Amygdala (tissue), 56 donors: ENCODE data around the gene MAMLD1.
A peak's percentile ranks its signal among the peaks of the same experiment; 100 is the strongest.

Source experiments
- DNase-seq, 56 donors: peaks; one replicate each; lab custom pipeline; 2025; lab: John Stamatoyannopoulos, UW

The MAMLD1 gene

GRCh38 chrX:150375243-150375770, 12.2 kb downstream of the MAMLD1 start:
- DNase-seq, result peak in 4 of 56 donors; percentile 14 to 20 (median 17)

- no peak for DNase-seq
Measured at GRCh38 chrX:150377005-150377404, 13.9 kb downstream of the MAMLD1 start.

GRCh38 chrX:150405006-150405405, 41.9 kb downstream of the MAMLD1 start:
- DNase-seq, result no peak

- DNase-seq, result no peak
Measured at GRCh38 chrX:150405576-150405975, 42.5 kb downstream of the MAMLD1 start.

- DNase-seq, result no peak
Measured at GRCh38 chrX:150406596-150406995, 43.5 kb downstream of the MAMLD1 start.

- no peak for DNase-seq
Measured at GRCh38 chrX:150408007-150408406, 44.9 kb downstream of the MAMLD1 start.

GRCh38 chrX:150408561-150408960, 45.4 kb downstream of the MAMLD1 start:
- DNase-seq, result no peak

GRCh38 chrX:150409486-150409885, 46.4 kb downstream of the MAMLD1 start:
- DNase-seq, result no peak

- DNase-seq, result no peak
Measured at GRCh38 chrX:150409964-150410363, 46.8 kb downstream of the MAMLD1 start.

- no peak for DNase-seq
Measured at GRCh38 chrX:150410513-150410912, 47.4 kb downstream of the MAMLD1 start.

GRCh38 chrX:150411656-150412055, 48.5 kb downstream of the MAMLD1 start:
- DNase-seq, result no peak

- no peak for DNase-seq
Measured at GRCh38 chrX:150414228-150414627, 51.1 kb downstream of the MAMLD1 start.

- no peak for DNase-seq
Measured at GRCh38 chrX:150416469-150416868, 53.4 kb downstream of the MAMLD1 start.

- DNase-seq, result peak in 2 of 56 donors; percentile 6 to 18
Measured at GRCh38 chrX:150421816-150422215, 58.7 kb downstream of the MAMLD1 start.

GRCh38 chrX:150429594-150429993, 66.5 kb downstream of the MAMLD1 start:
- DNase-seq, result no peak

GRCh38 chrX:150436195-150436594, 73.1 kb downstream of the MAMLD1 start:
- DNase-seq, result no peak

- DNase-seq, result no peak
Measured at GRCh38 chrX:150438165-150438564, 75.0 kb downstream of the MAMLD1 start.

GRCh38 chrX:150446151-150446550, 83.0 kb downstream of the MAMLD1 start:
- DNase-seq, result no peak

- no peak for DNase-seq
Measured at GRCh38 chrX:150446995-150447394, 83.9 kb downstream of the MAMLD1 start.

GRCh38 chrX:150449313-150449712, 86.2 kb downstream of the MAMLD1 start:
- no peak for DNase-seq

GRCh38 chrX:150450519-150451177, 87.5 kb downstream of the MAMLD1 start:
- DNase-seq, result no peak

- DNase-seq, result no peak
Measured at GRCh38 chrX:150451953-150452352, 88.8 kb downstream of the MAMLD1 start.

GRCh38 chrX:150454083-150454482, 91.0 kb downstream of the MAMLD1 start:
- DNase-seq, result no peak
